H1 (cell line): ENCODE data around the gene SPARC. TPM values are rescaled to one million over a fixed set of nuclear protein-coding genes. Genes with fewer than 3 reads are reported as not detected.

ENCODE experiments used
- GABPA ChIP-seq: IDR thresholded peaks from 2 replicates; pipeline ENCODE4 v1.6.1; 2011; ENCODE audit warnings: mild to moderate bottlenecking, low read length, moderate library complexity, borderline replicate concordance; ENCODE audit not compliant: insufficient read depth
- GTF2F1 ChIP-seq: IDR thresholded peaks from 2 replicates; pipeline ENCODE4 v1.6.1; 2012; ENCODE audit warnings: low read depth, low read length, improper control_type of control experiment, borderline replicate concordance
- JUN ChIP-seq: IDR thresholded peaks from 2 replicates; pipeline ENCODE4 v1.6.1; 2011; ENCODE audit warnings: low read depth, mild to moderate bottlenecking, improper control_type of control experiment, low read length
- polyA plus RNA-seq, 7 experiments: library from polyadenylated mRNA; depleted of rRNA in 3 of 7; stranded (reverse) in 5 of 7; unstranded in 2 of 7; fragments of >200 nt in 5 of 7; fragments of 200-250 nt in 2 of 7; gene quantifications; 1 replicate in 5 of 7; 2 replicates in 1 of 7; 4 replicates in 1 of 7; pipeline versions ENCODE4 v1.2.1 to v1.2.3, GENCODE V29; 2011 to 2013; ENCODE audit warnings: missing spikeins in 2 of 7, mixed read lengths in 2 of 7
- total RNA-seq: library from RNA; stranded (reverse); fragmentation: NEBNext Ultra II Directional; extraction: Animal tissue kit (Norgen Biotek cat#: 25700); gene quantifications from 2 replicates; pipeline ENCODE4 v1.2.1, GENCODE V29; 2021

Gene SPARC
- total and polyA plus RNA-seq, 2 of the 8 experiments (the other 6 are each of a cell fraction or from before 2014, with no cell fraction given): 375 to 438 TPM

DNA sequence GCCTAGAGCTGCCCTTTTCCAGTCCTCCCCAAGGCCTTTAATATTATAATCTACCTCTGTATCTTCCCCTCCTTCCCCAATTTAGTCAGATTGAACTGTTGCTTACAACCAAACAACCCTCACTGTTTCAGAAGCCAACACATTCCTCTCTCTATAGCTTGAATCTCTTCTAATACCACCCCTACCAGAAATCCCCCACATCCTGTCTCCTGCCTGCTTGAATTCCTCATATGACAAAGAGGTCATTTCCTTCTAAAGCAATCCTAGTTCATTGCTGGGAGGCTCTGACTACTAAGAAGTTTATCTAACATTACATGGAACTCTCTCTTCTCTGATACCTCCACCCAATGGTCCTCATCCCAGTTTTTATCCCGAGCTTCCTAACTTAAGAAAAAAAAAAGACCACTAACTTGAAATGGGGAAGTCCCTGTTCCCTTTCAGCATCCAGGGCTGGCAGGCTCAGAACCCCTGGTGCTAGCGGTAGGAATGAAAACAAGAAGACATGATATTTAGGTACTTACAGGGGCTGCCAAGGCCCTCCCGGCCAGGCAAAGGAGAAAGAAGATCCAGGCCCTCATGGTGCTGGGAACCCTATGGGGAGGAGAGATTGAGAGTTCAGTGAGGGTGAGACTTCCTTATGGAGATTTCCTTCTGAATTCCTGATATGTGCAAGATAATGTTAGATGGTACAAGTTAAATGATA is 11.0 kb downstream of the SPARC start (continued):
- TF ChIP-seq JUN (no peak), GTF2F1 (no peak), GABPA (no peak)
